Right kidney (tissue), 1 donor: ENCODE results near the gene RGL2.
A peak's percentile ranks its signal among the peaks of the same experiment; 100 is the strongest.
"Not testable (repeated sequence)": the region's sequence is repeated elsewhere in the genome, so short reads cannot be mapped to it uniquely, and the experiment has no call there.

Source experiments
- DNase-seq: peaks from one replicate; pipeline ENCODE4 v3.0.0-alpha.2; 2016

The RGL2 gene

GRCh38 chr6:33273924-33274902 lies 24.5 kb downstream of the RGL2 start:
- no peak for DNase-seq

- no peak for DNase-seq
These were observed 25.4 kb downstream of the RGL2 start for GRCh38 chr6:33273129-33273923.

- peak; percentile 86 for DNase-seq
These were observed 26.2 kb downstream of the RGL2 start for GRCh38 chr6:33272275-33273128.

GRCh38 chr6:33271468-33272274 lies 27.1 kb downstream of the RGL2 start, which contains the start of the genes RPS18 and VPS52:
Gene RPS18, plus strand, starts transcription at chr6:33272075. Its CDS starts 45 bp downstream, at chr6:33272120.
Gene VPS52, minus strand, starts transcription at chr6:33271876. Its CDS starts 201 bp downstream, at chr6:33271675.
- peak; percentile 96 for DNase-seq

- no peak for DNase-seq
These were observed 27.6 kb downstream of the RGL2 start for GRCh38 chr6:33271117-33271467.

- DNase-seq: no peak
These were observed 34.7 kb downstream of the RGL2 start for GRCh38 chr6:33264015-33264414.

- not testable (repeated sequence) for DNase-seq
These were observed 36.3 kb downstream of the RGL2 start for GRCh38 chr6:33262490-33262889.

- no peak for DNase-seq
These were observed 39.7 kb downstream of the RGL2 start for GRCh38 chr6:33259032-33259431.

GRCh38 chr6:33254591-33254990 lies 44.2 kb downstream of the RGL2 start:
- DNase-seq: no peak

- DNase-seq: no peak
These were observed 46.0 kb downstream of the RGL2 start for GRCh38 chr6:33252759-33253158.

GRCh38 chr6:33251395-33252012 lies 47.2 kb downstream of the RGL2 start:
- no peak for DNase-seq

- DNase-seq: no peak
These were observed 48.0 kb downstream of the RGL2 start for GRCh38 chr6:33250731-33251130.

GRCh38 chr6:33249732-33250630 lies 48.8 kb downstream of the RGL2 start:
- DNase-seq: no peak

- DNase-seq: peak; percentile 91
These were observed 49.6 kb downstream of the RGL2 start for GRCh38 chr6:33248932-33249731.

- peak; percentile 87 for DNase-seq
These were observed 50.2 kb downstream of the RGL2 start for GRCh38 chr6:33248643-33248931.

- peak; percentile 65 for DNase-seq
These were observed 50.6 kb downstream of the RGL2 start for GRCh38 chr6:33247977-33248642.

- DNase-seq: no peak
These were observed 55.3 kb downstream of the RGL2 start for GRCh38 chr6:33243476-33243875.

- DNase-seq: no peak
These were observed 56.8 kb downstream of the RGL2 start for GRCh38 chr6:33241968-33242367.
